Activated CD4-positive, alpha-beta T cell treated with anti-CD3 and anti-CD28 coated beads, Interleukin-2, amount 50 U/mL, for 48 hours (primary cell): ENCODE data around the gene TMEM213.
"Not testable (repeated sequence)": the region's sequence is repeated elsewhere in the genome, so short reads cannot be mapped to it uniquely, and the experiment has no call there.

Experiments
- DNase-seq, 2 experiments: peaks; one replicate each; pipeline ENCODE4 v3.0.0-alpha.2; 2020

The TMEM213 gene

DNA sequence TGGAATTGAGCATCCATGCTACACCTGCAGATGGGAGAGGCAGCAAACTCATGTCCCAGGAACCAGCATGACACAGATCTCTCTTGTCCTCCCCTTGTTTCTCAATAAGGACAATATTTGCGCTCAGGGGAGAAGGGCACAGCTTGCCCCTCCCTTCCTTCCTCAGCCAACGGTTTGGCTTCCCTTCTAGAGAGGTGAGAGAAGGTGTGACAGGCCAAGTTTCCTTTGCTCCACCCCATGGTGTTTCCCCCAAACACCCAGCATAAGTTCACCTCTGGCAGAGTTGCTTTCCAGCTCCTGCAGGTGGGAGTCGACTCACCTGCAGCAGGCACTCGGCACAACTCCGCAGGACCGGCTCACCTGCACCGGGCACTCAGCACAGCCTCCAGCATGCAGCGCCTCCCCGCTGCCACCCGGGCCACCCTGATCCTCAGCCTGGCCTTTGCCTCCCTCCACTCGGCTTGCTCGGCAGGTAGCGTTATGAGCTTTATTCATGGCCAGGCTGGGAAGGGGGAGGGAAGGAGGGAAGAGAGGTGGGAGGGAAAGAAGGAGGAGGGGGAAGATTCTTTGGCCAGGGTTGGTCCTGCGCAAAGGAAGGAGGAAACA is at the start of gene TMEM213, which contains the start of gene ATP6V0A4:
Gene TMEM213 (plus strand): TSS at position 280 of the 606 bp plus-strand sequence. CDS start 111 bp downstream, at position 391.
Gene ATP6V0A4 (minus strand): TSS at position 482 of the 606 bp plus-strand sequence. CDS start 26,949 bp downstream, outside the sequence.
- DNase-seq, result no peak

- DNase-seq, result no peak
Observed at GRCh38 chr7:138748666-138749065, 49.1 kb upstream of the TMEM213 start.

DNA sequence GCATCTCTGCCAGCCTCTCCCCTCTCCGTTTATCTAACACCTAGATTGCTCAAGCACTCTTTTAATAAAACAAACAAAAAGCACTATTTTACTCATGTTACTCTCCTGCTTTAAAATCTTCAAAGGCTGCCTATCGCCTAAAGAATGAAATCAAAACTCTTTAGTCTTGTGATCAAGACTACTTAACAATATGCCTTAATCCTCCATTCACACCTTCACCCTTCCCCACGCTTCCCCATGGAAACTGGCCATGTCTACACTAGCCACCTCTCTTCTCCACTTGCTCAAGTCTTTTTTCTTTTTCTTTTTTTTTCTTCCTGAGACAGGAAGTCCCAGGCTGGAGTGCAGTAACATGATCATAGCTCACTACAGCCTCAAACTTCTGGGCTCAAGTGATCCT is 47.8 kb upstream of the TMEM213 start:
- no peak for DNase-seq

GRCh38 chr7:138750473-138750872 is 47.3 kb upstream of the TMEM213 start:
- no peak for DNase-seq

DNA sequence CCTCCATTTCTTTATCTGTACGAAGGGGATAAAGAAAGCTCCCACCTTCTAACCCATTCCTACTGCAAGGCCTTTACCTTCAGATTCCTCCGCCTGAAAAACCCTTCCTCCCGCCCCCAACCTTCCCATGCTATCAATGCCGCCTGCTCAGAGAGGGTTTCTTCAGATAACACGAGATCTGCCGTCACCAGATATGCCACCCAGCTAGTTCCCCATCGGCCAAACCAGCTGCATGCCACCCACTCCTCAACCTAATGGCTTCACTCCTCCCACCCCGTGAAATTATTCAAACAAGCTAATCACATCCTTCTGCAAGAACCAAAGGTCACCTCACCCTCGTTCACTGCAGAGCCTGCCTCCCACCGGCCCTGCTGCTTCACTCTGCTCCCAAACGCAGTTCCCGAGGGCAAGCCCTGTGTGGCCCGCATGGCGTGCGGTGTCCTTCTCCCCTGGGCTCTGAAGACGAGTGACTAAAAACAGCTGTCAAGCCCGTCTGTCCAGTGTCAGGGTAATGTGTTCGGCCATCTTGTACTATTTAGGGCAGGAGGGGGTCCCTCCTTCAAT is 46.8 kb upstream of the TMEM213 start:
- no peak for DNase-seq

DNA sequence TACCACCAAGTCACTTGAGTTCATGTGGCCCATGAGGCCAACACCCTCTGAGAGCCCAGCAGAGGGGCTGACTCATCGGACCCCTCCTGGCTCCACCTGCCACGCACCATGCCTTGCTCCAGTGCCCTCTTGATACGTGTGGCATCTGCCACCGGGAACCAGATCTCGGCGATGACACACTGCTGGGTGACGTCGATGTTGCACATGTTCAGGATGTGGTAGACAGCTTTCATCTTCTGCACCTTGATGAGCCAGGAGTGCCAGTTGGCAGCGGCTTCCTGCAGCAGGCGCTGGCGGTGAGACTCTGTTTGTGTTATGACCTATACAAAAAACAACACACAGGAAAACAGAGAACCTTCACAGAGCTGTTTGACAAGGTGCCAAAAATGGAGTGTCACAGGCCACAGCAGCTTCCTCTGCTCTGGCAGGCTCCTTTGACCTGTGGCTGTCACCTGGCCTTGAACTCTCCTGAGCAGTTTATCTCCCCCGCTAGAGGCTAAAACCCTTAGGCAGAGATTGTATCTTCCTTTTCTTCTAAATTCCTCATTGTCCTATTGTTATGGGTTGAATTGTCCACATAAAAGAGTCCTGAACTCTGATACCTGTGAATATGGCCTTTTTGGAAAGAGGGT is 45.2 kb upstream of the TMEM213 start:
- peak; percentile 82 to 88 for DNase-seq

DNA sequence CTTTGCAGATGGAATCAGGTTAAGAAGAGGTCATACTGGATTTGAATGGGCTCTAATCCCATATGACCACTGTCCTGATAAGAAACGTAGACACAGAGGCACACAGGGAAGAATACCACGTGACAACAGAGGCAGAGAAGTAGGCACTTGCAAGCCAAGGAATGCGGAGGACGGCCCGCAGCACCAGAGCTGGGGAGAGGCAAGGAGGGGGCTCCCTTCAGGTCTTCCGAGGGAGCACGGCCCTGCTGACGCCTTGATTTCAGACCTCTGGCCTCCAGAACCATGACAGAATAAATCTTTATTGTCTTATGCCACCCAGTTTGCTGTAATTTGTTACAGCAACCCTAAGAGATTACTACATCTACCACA is 44.7 kb upstream of the TMEM213 start:
- no peak for DNase-seq

DNA sequence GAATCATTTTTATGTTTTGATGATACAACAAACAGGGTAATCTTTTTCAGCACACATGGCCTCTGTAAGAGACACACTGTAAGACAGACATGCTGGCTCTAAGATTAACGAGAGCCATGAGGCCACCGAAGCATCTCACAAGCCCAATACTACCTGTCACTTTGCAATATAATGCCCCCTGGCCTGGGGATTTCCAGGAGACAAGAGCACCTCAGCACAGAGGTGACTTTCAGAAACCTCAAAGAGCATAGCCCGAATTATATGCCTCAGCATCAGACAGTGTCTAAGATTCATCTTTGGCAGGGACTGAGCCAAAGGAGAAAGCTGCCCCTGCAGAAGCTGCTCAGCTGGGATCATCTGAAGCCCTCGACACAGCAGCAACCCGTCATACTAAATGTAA is 44.2 kb upstream of the TMEM213 start:
- no peak for DNase-seq

GRCh38 chr7:138755331-138755747 is 42.5 kb upstream of the TMEM213 start:
- no peak for DNase-seq

- no peak for DNase-seq
Observed at GRCh38 chr7:138755842-138756590, 41.8 kb upstream of the TMEM213 start.

DNA sequence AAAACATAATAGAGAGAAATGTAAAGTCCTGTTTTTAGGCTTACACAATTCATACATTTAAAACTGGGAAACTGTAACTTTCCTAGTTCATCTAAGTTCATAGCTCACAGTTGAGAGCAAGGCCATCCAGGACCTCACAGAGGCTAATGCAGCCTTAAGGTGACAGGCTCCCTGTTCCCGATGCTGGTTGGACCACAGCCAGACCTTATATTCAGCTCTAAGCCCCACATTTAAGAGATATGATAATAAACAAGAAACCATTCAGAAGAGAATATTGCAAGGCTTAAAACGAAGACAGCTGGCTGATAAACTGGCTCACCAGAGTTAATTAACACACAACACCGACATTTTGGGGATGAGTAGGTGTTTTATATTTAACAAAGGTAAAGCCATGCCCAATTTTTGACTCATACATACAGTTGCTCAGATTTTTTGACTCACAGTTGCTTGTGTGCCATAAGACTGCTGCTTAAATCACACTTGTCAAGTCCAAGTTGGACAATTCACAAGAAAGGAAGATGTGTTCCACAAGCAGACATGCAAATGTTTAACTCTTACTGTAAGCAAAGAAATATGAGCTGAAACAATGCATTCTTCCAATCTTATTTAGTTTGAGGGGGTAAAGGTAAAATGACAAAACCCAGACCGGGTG is 41.1 kb upstream of the TMEM213 start:
- no peak for DNase-seq

GRCh38 chr7:138768241-138768640 is 29.6 kb upstream of the TMEM213 start:
- no peak for DNase-seq

DNA sequence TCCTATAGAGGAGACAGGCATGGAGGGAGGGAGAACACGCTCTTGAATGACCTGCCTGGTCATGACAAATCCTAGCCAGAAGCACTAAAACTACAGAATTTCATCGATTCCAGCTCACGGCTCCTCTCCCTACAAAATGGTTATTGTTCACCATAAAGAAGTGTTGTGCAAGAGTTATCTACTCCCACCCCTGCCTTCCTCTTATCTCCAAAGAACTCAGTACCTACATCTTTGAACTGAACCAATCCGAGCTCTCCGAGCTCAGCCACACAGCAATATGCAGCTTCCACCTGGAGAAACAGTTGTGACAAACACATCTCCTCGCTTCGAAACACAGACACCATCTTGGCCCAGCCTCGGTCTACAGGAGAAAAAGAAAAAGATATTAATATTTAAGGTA is 26.9 kb upstream of the TMEM213 start:
- DNase-seq, result no peak

DNA sequence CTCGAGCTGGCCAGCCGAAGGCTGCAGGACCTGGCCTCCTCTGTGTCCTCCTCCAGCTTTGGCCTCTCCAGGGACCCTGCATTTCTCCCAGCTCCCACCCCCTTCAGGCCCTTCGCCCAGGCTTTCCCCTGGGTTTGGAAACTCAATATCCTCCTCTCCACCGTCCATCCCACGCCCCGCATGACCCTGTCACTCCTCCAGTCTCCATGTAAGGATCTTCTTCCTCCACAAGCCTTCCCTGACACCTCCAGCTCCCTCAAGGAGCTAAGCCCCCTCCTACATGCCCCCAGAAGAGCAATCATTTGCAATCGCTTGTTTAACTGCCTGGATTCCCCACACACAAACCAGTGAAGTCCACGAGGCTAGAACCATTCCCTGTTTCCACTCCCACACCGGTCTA is 24.6 kb upstream of the TMEM213 start:
- DNase-seq, result no peak

DNA sequence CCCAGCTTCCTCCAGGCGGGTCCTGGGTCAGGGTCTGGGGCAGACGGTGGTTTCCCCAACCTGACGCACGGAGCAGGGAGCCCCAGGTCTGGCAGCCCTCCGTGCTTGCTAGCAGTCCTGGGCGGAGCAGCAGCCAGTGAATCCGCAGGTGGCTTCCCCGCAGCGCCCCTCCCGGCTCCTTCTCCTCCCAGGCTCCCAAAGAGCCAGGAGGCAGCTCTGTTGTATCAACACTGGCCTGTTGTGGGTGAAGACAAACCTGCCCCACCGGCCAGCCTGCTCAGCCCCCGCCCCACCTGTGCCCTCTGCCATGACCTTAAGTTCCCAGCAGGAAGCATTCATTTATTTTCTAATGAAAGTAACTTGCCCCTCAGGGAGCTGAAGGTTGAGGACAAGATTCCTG is 24.0 kb upstream of the TMEM213 start:
- DNase-seq, result no peak

DNA sequence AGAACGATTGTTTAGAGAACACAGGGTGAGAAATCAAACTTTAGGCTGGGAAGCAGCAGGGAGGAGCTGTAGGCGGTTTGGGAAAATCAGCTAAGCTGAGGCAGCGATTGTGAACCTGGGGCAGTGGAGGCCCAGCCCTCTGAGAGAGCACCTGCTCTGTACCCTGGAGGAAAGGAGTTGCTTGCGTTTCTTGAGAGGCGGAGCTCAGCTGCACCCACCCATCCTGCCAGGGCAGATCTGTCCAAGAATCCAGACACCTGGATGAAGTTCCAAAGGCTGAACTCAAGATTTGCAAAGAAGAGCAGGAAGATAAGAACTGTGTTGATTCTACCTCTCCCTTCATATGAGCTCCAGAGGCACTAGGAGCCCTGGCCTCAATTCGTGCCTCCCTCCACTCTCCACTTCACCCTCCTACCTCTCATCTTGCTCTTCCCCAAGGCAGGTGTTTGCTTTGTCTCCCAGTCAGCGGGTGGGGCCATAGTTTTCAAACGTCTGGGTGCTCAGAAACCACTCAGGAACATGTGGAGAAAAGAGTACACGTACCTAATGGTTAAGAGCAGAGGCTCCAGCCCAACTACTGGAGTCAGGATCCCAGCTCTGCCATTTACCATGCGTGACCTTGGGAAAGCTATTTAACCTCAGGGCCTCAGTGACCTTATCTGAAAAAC is 21.5 kb upstream of the TMEM213 start:
- DNase-seq, result no peak

GRCh38 chr7:138781004-138781403 is 16.8 kb upstream of the TMEM213 start:
- DNase-seq, result no peak

- DNase-seq, result no peak
Observed at GRCh38 chr7:138784692-138785091, 13.1 kb upstream of the TMEM213 start.

DNA sequence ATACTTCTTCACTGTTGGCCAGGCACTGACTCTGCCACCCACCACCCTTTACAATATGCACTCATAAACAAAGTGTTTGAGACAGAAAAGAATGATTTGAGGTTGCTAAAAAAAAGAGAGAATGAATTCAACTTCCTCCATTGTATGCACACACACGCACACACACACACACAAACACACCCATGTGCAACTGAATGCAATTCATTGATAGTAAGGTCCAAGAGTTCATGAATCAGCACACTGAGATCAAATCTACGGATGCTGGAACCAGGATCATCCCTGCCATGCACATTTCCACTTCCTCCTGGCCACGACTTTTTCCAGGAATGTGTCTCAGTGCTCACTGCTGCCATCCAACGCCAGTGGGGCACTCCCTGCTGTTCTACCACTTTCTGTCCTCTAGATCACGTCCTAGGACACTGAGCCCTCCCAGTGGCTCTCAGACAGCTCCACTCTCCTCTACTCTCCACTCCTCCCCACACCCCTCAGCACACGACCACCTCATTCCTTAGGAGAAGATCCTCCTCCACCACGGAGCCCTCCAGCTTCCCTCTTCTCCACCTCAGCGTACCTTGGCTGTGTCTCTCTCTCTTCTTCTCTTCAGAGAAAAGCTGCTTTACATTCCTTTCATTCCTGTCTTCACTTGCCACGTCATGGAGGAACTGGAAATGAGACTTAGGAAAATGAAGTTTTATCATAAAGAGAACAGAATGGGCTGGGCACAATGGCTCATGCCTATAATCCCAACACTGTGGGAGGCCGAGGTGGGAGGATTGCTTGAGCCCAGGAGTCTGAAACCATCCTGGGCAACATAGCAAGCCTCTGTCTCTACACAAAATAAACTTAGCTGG is 12.0 kb upstream of the TMEM213 start:
- no peak for DNase-seq

- DNase-seq, result no peak
Observed at GRCh38 chr7:138796038-138796615, 1.7 kb upstream of the TMEM213 start.

GRCh38 chr7:138797046-138797445 is 748 bp upstream of the TMEM213 start:
- DNase-seq, result not testable (repeated sequence)
